Colon (tissue), 2 donors: ENCODE results near the gene FLII.

Experiments
- FAIRE-seq: peaks from 2 replicates; lab custom pipeline; 2012; peaks lifted over from hg19 to GRCh38; lab: Jason Lieb, UNC
- donor health status: control.
- donor health status: control.

The FLII gene

GRCh38 chr17:18260332-18261145 lies 2.0 kb upstream of the FLII start, which contains the start of gene MIEF2:
Gene MIEF2, plus strand, starts transcription at chr17:18260662. Its CDS starts 2,059 bp downstream, at chr17:18262721.
- FAIRE-seq, result no peak

GRCh38 chr17:18259621-18260331 lies 1.2 kb upstream of the FLII start:
- FAIRE-seq, result no peak

GRCh38 chr17:18257982-18258355 lies 569 bp downstream of the FLII start:
- FAIRE-seq, result no peak

- no peak for FAIRE-seq
Observed at GRCh38 chr17:18257268-18257981, 1.1 kb downstream of the FLII start.

GRCh38 chr17:18256776-18257175 lies 1.8 kb downstream of the FLII start:
- FAIRE-seq, result no peak

- FAIRE-seq, result no peak
Observed at GRCh38 chr17:18256351-18256750, 2.2 kb downstream of the FLII start.

GRCh38 chr17:18254888-18255649 lies 3.5 kb downstream of the FLII start:
- FAIRE-seq, result no peak

- FAIRE-seq, result no peak
Observed at GRCh38 chr17:18253947-18254821, 4.4 kb downstream of the FLII start.

GRCh38 chr17:18253187-18253884 lies 5.2 kb downstream of the FLII start:
- FAIRE-seq, result no peak

- FAIRE-seq, result no peak
Observed at GRCh38 chr17:18252160-18252559, 6.4 kb downstream of the FLII start.

- no peak for FAIRE-seq
Observed at GRCh38 chr17:18251204-18251603, 7.3 kb downstream of the FLII start.

- FAIRE-seq, result no peak
Observed at GRCh38 chr17:18250708-18251107, 7.8 kb downstream of the FLII start.

GRCh38 chr17:18250259-18250658 lies 8.3 kb downstream of the FLII start:
- no peak for FAIRE-seq

- no peak for FAIRE-seq
Observed at GRCh38 chr17:18248811-18249210, 9.7 kb downstream of the FLII start.

GRCh38 chr17:18248300-18248731 lies 10.2 kb downstream of the FLII start:
- FAIRE-seq, result no peak

GRCh38 chr17:18247613-18248001 lies 10.9 kb downstream of the FLII start:
- no peak for FAIRE-seq

GRCh38 chr17:18246880-18247612 lies 11.5 kb downstream of the FLII start:
- FAIRE-seq, result no peak

- no peak for FAIRE-seq
Observed at GRCh38 chr17:18246109-18246725, 12.3 kb downstream of the FLII start.
